Measurements from ENCODE around the gene CCNI2.
A peak's percentile ranks its signal among the peaks of the same experiment; 100 is the strongest.

Gene CCNI2

GRCh38 chr5:132746954-132747615 lies at the start of gene CCNI2:
CCNI2 (plus strand) TSS chr5:132747426; CDS start chr5:132747496, 70 bp downstream.
- Histone ChIP-seq H3K4me3 (peak within 1 kb of the TSS; percentile 16 to 46 (median 39)), H3K27ac (peak within 1 kb of the TSS in 7 of 21 experiments; percentile 7 to 70 (median 50))

GRCh38 chr5:132704875-132705274 lies 42.4 kb upstream of the CCNI2 start:
- Histone ChIP-seq H3K27ac (no peak overlapping the region), H3K4me3 (no peak overlapping the region)

GRCh38 chr5:132708645-132709044 lies 38.6 kb upstream of the CCNI2 start:
- no peak overlapping the region for H3K27ac ChIP-seq
- no peak overlapping the region for H3K4me3 ChIP-seq

- Histone ChIP-seq H3K27ac (no peak overlapping the region), H3K4me3 (no peak overlapping the region)
These were observed 32.5 kb upstream of the CCNI2 start for GRCh38 chr5:132714456-132715307.

GRCh38 chr5:132718544-132719312 lies 28.5 kb upstream of the CCNI2 start:
- Histone ChIP-seq H3K27ac (no peak overlapping the region), H3K4me3 (no peak overlapping the region)

- H3K4me3 ChIP-seq, result no peak overlapping the region
- no peak overlapping the region for H3K27ac ChIP-seq
These were observed 21.5 kb upstream of the CCNI2 start for GRCh38 chr5:132725745-132726144.

- Histone ChIP-seq H3K27ac (no peak overlapping the region), H3K4me3 (no peak overlapping the region)
These were observed 17.3 kb upstream of the CCNI2 start for GRCh38 chr5:132729896-132730295.

GRCh38 chr5:132733499-132734148 lies 13.6 kb upstream of the CCNI2 start:
- Histone ChIP-seq H3K27ac (no peak overlapping the region), H3K4me3 (no peak overlapping the region)

- Histone ChIP-seq H3K27ac (no peak overlapping the region), H3K4me3 (no peak overlapping the region)
These were observed 12.5 kb upstream of the CCNI2 start for GRCh38 chr5:132734687-132735086.

- peak within 1 kb of the TSS in 18 of 21 experiments; percentile 20 to 83 (median 66) for H3K27ac ChIP-seq
- peak within 1 kb of the TSS; percentile 57 to 98 (median 84) for H3K4me3 ChIP-seq
These were observed 10.1 kb upstream of the CCNI2 start, which contains the start of gene KIF3A for GRCh38 chr5:132736853-132737833. KIF3A (minus strand) TSS chr5:132737546; CDS start chr5:132737419, 127 bp downstream.

- Histone ChIP-seq H3K4me3 (peak overlapping the region in 4 of 7 experiments; percentile 57 to 85 (median 84)), H3K27ac (peak overlapping the region in 5 of 21 experiments; percentile 8 to 82 (median 16))
These were observed 9.1 kb upstream of the CCNI2 start for GRCh38 chr5:132737982-132738681.

- no peak overlapping the region for H3K4me3 ChIP-seq
- H3K27ac ChIP-seq, result no peak overlapping the region
These were observed 8.0 kb upstream of the CCNI2 start for GRCh38 chr5:132739232-132739631.

GRCh38 chr5:132742158-132742557 lies 5.1 kb upstream of the CCNI2 start:
- Histone ChIP-seq H3K4me3 (no peak overlapping the region), H3K27ac (no peak overlapping the region)

GRCh38 chr5:132742626-132743025 lies 4.6 kb upstream of the CCNI2 start:
- H3K4me3 ChIP-seq, result no peak overlapping the region
- no peak overlapping the region for H3K27ac ChIP-seq

- no peak overlapping the region for H3K4me3 ChIP-seq
These were observed 2.6 kb upstream of the CCNI2 start for GRCh38 chr5:132744659-132745058.

GRCh38 chr5:132746592-132746953 lies 653 bp upstream of the CCNI2 start:
- Histone ChIP-seq H3K27ac (peak overlapping the region in 1 of 21 experiments; percentile 50), H3K4me3 (peak overlapping the region in 6 of 7 experiments; percentile 16 to 46 (median 40))

More at GRCh38 chr5:132744659-132745058, 2.6 kb upstream of the CCNI2 start:
- no peak overlapping the region for H3K27ac ChIP-seq

- H3K27ac ChIP-seq, result peak overlapping the region in 6 of 21 experiments; percentile 7 to 70 (median 58)
- H3K4me3 ChIP-seq, result peak overlapping the region; percentile 16 to 46 (median 39)
These were observed 602 bp downstream of the CCNI2 start for GRCh38 chr5:132747616-132748440.
